Measurements from ENCODE around the gene CELSR1.
"Not testable (repeated sequence)": the region's sequence is repeated elsewhere in the genome, so short reads cannot be mapped to it uniquely, and the experiment has no call there.

Gene CELSR1

GRCh38 chr22:46338636-46339035 is 198.8 kb downstream of the CELSR1 start:
- DNase-seq: no peak

GRCh38 chr22:46337870-46338269 is 199.6 kb downstream of the CELSR1 start:
- no peak for DNase-seq

- DNase-seq: no peak
These were observed 201.0 kb downstream of the CELSR1 start for GRCh38 chr22:46336119-46337078.

DNA sequence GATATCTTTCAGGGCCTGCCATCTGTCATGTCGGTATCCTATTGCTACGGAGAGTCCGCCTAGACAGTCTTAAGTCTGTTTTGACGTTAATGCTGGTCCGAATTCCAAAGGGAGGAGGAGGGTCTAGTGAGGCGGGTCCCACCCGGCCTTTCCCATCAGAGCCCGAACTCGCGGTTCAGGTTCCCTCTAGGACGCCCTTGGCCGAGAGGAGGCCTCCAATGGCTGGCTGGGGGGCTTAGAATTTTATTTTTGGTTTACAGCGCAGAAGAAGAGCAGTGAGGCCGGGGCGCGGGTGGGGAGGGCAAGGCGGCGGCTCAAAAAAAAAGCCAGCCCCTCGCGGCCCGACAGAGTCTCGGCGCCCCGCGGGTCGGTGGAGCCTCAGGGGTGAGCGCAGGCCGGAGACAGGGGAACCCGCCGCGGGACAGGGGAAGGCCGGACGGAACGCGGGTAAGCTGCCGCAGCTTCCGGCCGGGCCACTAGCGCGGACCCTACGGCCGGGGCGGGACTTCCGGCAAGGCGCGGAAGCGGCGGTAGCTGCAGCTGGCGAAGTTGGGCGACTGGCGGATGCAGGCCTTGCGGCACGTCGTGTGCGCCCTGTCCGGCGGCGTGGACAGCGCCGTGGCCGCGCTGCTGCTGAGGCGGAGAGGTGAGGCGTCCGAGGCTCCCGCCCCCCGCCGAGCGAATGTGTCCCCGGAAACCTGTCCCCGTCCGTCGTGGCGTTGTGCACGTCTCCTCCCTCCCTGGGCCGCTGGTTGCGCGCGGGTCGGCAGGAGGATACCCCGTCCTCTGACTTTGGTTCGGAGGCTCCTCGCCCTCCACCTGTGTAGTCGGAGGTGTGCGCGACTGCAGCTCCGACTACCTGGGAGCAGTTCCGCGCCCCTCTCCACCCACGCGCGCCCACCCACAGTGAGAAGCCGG is 202.0 kb downstream of the CELSR1 start, which contains the start of gene TRMU:
Gene TRMU (plus strand): TSS at position 514 of the 918 bp plus-strand sequence. CDS start 51 bp downstream, at position 565.
- DNase-seq: peak; percentile 37

GRCh38 chr22:46331496-46331895 is 205.9 kb downstream of the CELSR1 start:
- no peak for DNase-seq

GRCh38 chr22:46330426-46330825 is 207.0 kb downstream of the CELSR1 start:
- DNase-seq: no peak

- DNase-seq: no peak
These were observed 207.8 kb downstream of the CELSR1 start for GRCh38 chr22:46329616-46330015.

GRCh38 chr22:46328797-46329196 is 208.6 kb downstream of the CELSR1 start:
- no peak for DNase-seq

DNA sequence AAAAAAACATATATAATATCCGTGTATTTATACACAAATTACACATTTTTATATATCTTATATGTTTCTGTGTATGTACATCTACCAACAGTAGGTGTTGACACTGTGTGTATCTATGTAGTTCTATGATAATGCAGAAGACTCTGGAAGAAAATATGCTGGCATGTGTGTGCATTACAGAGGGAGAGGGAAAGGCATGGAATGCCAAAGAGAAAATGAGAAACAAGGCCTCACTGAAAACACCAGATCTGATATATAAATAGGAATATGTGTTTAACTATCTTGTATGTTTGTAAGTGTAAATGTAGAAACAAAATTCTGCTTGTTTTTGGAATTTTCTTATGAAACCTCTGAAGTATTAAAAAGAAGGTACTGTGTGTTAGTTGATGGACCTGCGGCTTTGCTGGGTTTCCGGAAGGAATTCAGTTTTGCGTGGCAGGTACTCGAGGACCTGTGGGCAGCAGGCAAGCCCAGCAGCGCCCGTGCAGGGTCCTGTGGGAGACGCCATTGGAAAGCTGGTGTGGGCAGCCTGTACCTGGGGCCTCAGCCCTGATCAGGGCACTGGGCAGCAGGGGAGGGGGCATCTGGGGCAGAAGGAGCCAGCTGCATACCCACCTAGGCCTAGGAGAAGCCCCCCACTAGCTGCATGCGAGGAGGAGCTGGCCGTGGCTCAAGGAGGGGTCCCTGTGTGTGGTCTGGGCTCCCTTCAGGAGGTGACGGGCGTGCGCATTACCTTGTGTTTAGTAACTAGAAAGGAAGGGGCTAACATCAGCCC is 209.5 kb downstream of the CELSR1 start:
- DNase-seq: no peak

DNA sequence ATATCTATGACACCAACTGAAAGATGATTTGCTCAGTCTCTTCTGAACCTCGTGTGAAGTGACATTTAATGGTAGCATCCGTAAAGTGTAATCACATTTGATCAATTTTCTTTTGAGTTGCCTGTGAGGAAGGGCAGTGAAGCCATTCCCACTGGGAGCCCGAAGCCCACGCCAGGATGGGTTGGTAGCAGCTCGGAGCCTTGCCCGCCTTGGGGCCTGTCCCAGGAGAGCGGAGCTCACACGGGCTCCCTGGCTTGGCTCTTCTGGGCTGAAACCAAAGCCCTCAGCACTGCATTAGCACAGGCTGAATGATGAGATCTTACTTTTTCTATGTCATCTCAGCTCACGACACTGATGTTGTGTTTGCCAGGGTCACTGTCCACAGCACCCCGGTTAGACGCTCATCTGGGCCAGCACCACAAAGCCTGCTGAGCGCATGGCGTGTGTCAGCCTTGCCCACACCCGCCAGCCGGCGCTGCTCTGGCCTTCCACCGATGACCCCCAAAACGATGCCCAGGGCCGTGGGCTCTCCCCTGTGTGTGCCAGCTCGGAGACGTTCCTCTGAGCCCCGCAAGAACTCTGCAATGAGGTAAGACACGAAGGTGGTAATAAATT is 211.2 kb downstream of the CELSR1 start:
- DNase-seq: no peak

DNA sequence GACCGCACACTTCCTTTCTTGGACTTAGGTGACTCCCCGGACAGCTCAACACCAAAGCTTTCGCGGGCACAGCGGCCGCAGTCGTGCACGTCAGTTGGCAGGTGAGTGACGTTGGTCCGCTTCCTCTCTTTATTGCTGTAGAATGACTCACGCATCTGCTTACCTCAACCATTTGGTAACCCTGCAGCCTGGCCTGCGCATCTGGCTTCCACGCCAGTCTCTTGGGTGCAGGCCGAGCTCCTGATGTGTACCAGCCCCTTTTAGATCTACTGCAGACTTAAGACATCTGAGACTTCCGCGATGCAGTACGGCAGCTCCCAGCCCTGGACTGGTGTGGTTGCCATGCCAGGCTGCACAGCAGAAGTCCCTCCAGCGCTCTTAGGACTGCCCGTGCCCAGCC is 214.3 kb downstream of the CELSR1 start:
- DNase-seq: no peak

DNA sequence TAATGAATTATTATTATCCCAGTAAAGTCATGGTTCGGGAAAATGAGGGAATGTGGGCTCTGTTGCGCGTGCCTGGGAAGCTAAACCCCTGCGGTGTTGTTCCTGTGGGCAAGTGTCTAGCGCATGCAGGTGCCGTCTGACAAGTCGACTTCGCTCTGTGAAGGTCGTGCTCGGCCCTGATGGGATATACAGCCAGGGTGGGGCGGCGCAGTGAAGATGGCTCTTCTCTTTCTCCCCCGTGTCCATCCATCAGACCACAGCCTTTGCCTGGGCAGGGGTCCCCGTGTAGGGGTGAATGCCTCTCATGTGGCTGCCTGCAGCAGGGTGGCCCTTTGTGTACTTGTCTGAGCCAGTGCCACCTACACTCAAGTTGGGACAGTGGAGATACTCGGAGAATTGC is 214.7 kb downstream of the CELSR1 start:
- no peak for DNase-seq

GRCh38 chr22:46320716-46321386 is 216.6 kb downstream of the CELSR1 start:
- DNase-seq: no peak

DNA sequence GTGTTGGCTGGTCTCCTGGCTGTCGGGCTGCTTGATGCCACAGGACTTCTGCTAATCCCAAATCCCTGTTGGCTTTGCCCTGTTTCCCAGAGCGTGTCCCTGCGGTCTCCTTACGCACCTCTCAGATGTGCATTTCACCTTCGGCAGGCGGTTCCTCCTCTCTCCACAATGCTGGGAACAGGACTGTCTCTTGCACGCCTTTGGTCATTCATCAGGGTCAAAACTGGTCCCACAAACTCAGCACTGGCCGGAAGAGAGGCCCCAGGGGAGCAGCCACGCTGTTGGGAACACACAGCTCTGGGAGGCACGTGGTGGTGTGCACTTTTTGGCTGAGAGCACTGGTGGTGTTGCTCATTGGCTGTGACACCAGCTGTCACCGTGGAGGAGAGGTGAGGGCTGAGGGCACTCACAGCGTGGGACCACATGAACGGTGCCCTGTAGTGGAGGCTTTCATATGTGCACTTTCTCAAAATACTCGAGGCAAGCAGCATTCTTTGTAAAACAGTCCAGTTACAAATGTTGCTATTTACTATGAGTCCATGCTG is 217.2 kb downstream of the CELSR1 start:
- DNase-seq: no peak

- no peak for DNase-seq
These were observed 218.1 kb downstream of the CELSR1 start for GRCh38 chr22:46319319-46319718.

- DNase-seq: no peak
These were observed 218.8 kb downstream of the CELSR1 start for GRCh38 chr22:46318576-46318975.

- DNase-seq: no peak
These were observed 219.8 kb downstream of the CELSR1 start for GRCh38 chr22:46317646-46318045.

DNA sequence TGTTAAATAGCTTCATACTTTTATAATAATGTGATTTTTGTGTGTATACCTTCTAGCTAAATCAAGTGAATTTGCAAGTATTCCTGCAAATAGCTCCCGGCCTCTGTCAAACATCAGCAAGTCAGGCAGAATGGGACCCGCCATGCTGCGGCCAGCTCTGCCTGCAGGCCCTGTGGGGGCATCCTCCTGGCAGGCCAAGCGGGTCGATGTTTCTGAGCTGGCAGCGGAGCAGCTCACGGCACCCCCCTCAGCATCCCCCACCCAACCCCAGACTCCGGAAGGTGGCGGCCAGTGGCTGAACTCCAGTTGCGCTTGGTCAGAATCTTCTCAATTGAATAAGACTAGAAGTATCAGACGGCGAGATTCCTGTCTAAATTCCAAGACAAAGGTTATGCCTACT is 221.4 kb downstream of the CELSR1 start:
- no peak for DNase-seq

- not testable (repeated sequence) for DNase-seq
These were observed 224.6 kb downstream of the CELSR1 start for GRCh38 chr22:46312848-46313247.

- no peak for DNase-seq
These were observed 225.4 kb downstream of the CELSR1 start for GRCh38 chr22:46312056-46312455.
